B cell (primary cell): Measurements from ENCODE around the gene PRR7. TPM values are rescaled to one million over a fixed set of nuclear protein-coding genes. Genes with fewer than 3 reads are reported as not detected.

Experiments used
- ATAC-seq: fragments of 200-7000 bp; cut with Tn5 transposase; one replicate; pipeline ENCODE4 v1.10.0; 2021; ENCODE audit warnings: low read depth, mild to moderate bottlenecking, moderate number of reproducible peaks, moderate library complexity
- CTCF ChIA-PET: fragments of 350-600 bp; sonication (Branson Sonifier 250); formaldehyde crosslinking; loops from one replicate; lab custom pipeline; 2021; ENCODE audit warnings: antibody characterized with exemption, inconsistent platforms; lab: Charles Lee
- POLR2A ChIA-PET: fragments of 350-600 bp; sonication (Branson Sonifier 250); formaldehyde crosslinking; loops from one replicate; lab custom pipeline; 2021; ENCODE audit warnings: antibody characterized with exemption; lab: Charles Lee
- DNase-seq: peaks from one replicate; pipeline ENCODE4 v3.0.0; 2013
- H2AFZ ChIP-seq: 2 replicates; pipeline ENCODE4 v1.6.1; 2012; ENCODE audit warnings: mild to moderate bottlenecking, low read depth, low read length; ENCODE audit not compliant: insufficient read depth, poor library complexity, severe bottlenecking
- H3K27ac ChIP-seq, 2 donors: 1 replicate in 1 of 2; 2 replicates in 1 of 2; pipeline ENCODE4 v1.5.1; 2012 to 2013; ENCODE audit warnings: low read length in 2 of 2, mild to moderate bottlenecking in 2 of 2, moderate library complexity in 1 of 2
- H3K27me3 ChIP-seq, 4 experiments: fragments of 200-600 bp in 1 of 4; sonication (generic) in 1 of 4; replicated peaks in 1 of 4; 1 replicate in 2 of 4; 2 replicates in 2 of 4; pipeline versions ENCODE4 v1.6.1 to v1.7.0; 2013 to 2016; ENCODE audit warnings: low read length in 3 of 4, mild to moderate bottlenecking in 2 of 4, mixed read lengths in 1 of 4, moderate library complexity in 1 of 4; ENCODE audit not compliant: insufficient read depth in 4 of 4, control insufficient read depth in 3 of 4; ENCODE audit errors: control extremely low read depth in 1 of 4
- H3K36me3 ChIP-seq, 2 experiments: replicated peaks in 1 of 2; 1 replicate in 1 of 2; 2 replicates in 1 of 2; pipeline versions ENCODE4 v1.6.1 to v1.7.1; 2013; ENCODE audit warnings: low read length in 1 of 2; ENCODE audit not compliant: insufficient read depth in 2 of 2, control insufficient read depth in 1 of 2; ENCODE audit errors: control extremely low read depth in 1 of 2, extremely low read depth in 1 of 2
- H3K4me1 ChIP-seq, 2 donors: fragments of 200-600 bp in 1 of 2; sonication (generic) in 1 of 2; 1 replicate in 1 of 2; 2 replicates in 1 of 2; pipeline versions ENCODE4 v1.5.1 to v1.6.1; 2013 to 2017; ENCODE audit warnings: low read length in 2 of 2; ENCODE audit not compliant: control insufficient read depth in 2 of 2, insufficient read depth in 2 of 2
- H3K4me2 ChIP-seq: replicated peaks from 2 replicates; pipeline ENCODE3; 2012; ENCODE audit warnings: mild to moderate bottlenecking, low read depth, low read length; ENCODE audit not compliant: poor library complexity, severe bottlenecking
- H3K4me3 ChIP-seq, 5 experiments: fragments of 200-600 bp in 1 of 5; sonication (generic) in 1 of 5; 1 replicate in 3 of 5; 2 replicates in 2 of 5; pipeline versions ENCODE4 v1.5.1 to v1.7.0; 2011 to 2016; ENCODE audit warnings: low read length in 4 of 5, mild to moderate bottlenecking in 4 of 5, low read depth in 2 of 5, control low read depth in 1 of 5, moderate library complexity in 1 of 5; ENCODE audit not compliant: insufficient read depth in 1 of 5; ENCODE audit errors: control extremely low read depth in 1 of 5, extremely low read depth in 1 of 5
- H3K79me2 ChIP-seq: fragments of 200-600 bp; sonication (generic); one replicate; pipeline ENCODE4 v1.6.0; 2016; ENCODE audit warnings: low read length; ENCODE audit not compliant: control insufficient read depth, insufficient read depth
- H3K9ac ChIP-seq: fragments of 200-600 bp; sonication (generic); 2 replicates; pipeline ENCODE4 v1.6.1; 2017; ENCODE audit warnings: mild to moderate bottlenecking, low read length, moderate library complexity
- H3K9me3 ChIP-seq, 3 donors: one replicate each; pipeline versions ENCODE4 v1.6.1 to v1.7.1; 2013; ENCODE audit warnings: low read length in 2 of 3; ENCODE audit not compliant: control insufficient read depth in 2 of 3, insufficient read depth in 1 of 3; ENCODE audit errors: control extremely low read depth in 1 of 3
- H4K20me1 ChIP-seq: 2 replicates; pipeline ENCODE4 v1.6.0; 2012; ENCODE audit warnings: mild to moderate bottlenecking, low read length; ENCODE audit not compliant: insufficient read depth, control insufficient read depth, poor library complexity, severe bottlenecking
- H3K27ac Mint-ChIP-seq: one replicate; pipeline ENCODE4 v1.8.0; 2021; ENCODE audit warnings: mixed read lengths
- H3K27me3 Mint-ChIP-seq: one replicate; pipeline ENCODE4 v1.8.0; 2021; ENCODE audit warnings: mixed read lengths
- H3K4me1 Mint-ChIP-seq: one replicate; pipeline ENCODE4 v1.8.0; 2021; ENCODE audit warnings: mixed read lengths
- H3K4me3 Mint-ChIP-seq: one replicate; pipeline ENCODE4 v1.8.0; 2021; ENCODE audit warnings: mixed read lengths
- H3K9me3 Mint-ChIP-seq: one replicate; pipeline ENCODE4 v1.8.0; 2022; ENCODE audit warnings: mixed read lengths; ENCODE audit not compliant: insufficient read depth
- CTCF ChIP-seq: fragments of 200-600 bp; IDR thresholded peaks from one replicate; pipeline ENCODE4 v1.8.0; 2022; ENCODE audit warnings: antibody characterized with exemption, mild to moderate bottlenecking
- EZH2 ChIP-seq: IDR thresholded peaks from 2 replicates; pipeline ENCODE4 v1.6.1; 2012; ENCODE audit warnings: borderline replicate concordance, low read depth, mild to moderate bottlenecking, moderate library complexity, low read length; ENCODE audit not compliant: insufficient read depth, poor library complexity, severe bottlenecking
- WGBS: methylation state at CpG from one replicate; pipeline ENCODE4 v1.1.5; 2013; ENCODE audit warnings: missing lambda C conversion rate; ENCODE audit not compliant: insufficient coverage; 5-methylcytosine and 5-hydroxymethylcytosine counted together
- intact Hi-C: fragments of 100-400 bp; cut with micrococcal nuclease; formaldehyde crosslinking; loops from one replicate; pipeline ENCODE4 v1.10.0; 2022
- polyA plus RNA-seq: library from polyadenylated mRNA; depleted of rRNA; stranded (reverse); fragments of >200 nt; gene quantifications from 2 replicates; pipeline ENCODE4 v1.2.3, GENCODE V29; 2012
- total RNA-seq, 2 donors: library from RNA; stranded (reverse); fragments of 120-200 nt in 1 of 2; gene quantifications; 1 replicate in 1 of 2; 2 replicates in 1 of 2; pipeline versions ENCODE4 v1.2.3 to v1.2.4, GENCODE V29; 2013 to 2022

The PRR7 gene
- total and polyA plus RNA-seq, 2 donors (not counting 1 experiment from before 2014, with no cell fraction given), result 4.8 to 84.4 TPM

GRCh38 chr5:177454397-177455035, 7.9 kb downstream of the PRR7 start:
- WGBS, result under 1% methylated on average over 84 of the region's 84 CpGs
- CTCF ChIA-PET, result interaction anchor here (0.6 to 21.3 kb wide), 23 partner anchors 9 to 152 kb away, joined by 3 to 628 read pairs (median 6); partner anchors contain the start of genes DOK3, F12, GRK6 and LMAN2
- peak overlapping the region; percentile 13 to 91 (median 74) for H3K4me3 ChIP-seq

More at GRCh38 chr5:177454397-177455035, 7.9 kb downstream of the PRR7 start:
- peaks cover 0 to 7% (median 0%) of the 10 kb centered on the region in 4 experiments for H3K27me3 ChIP-seq
- TF ChIP-seq CTCF (peak; percentile 81), EZH2 (no peak)
- POLR2A ChIA-PET, result interaction anchor here (0.5 to 6.7 kb wide), 11 partner anchors 7 to 114 kb away, joined by 3 to 87 read pairs (median 6); partner anchors contain the start of genes DOK3, GRK6, LMAN2 and PFN3
- DNase-seq, result peak; percentile 98
- peak overlapping the region; percentile 8 for H2AFZ ChIP-seq
- H3K9ac ChIP-seq, result peak overlapping the region; percentile 87
- peaks cover 0 to 4% (median 0%) of the 10 kb centered on the region in 3 donors for H3K9me3 ChIP-seq
- Mint-ChIP-seq H3K4me1 (peaks cover 27% of the 10 kb centered on the region), H3K9me3 (no peaks in the 10 kb centered on the region), H3K27ac (peak overlapping the region; percentile 97), H3K4me3 (peak overlapping the region; percentile 96), H3K27me3 (no peaks in the 10 kb centered on the region)
- H3K36me3 ChIP-seq, result no peaks in the 10 kb centered on the region
- ATAC-seq, result peak; percentile 53
- peaks cover 30% of the 10 kb centered on the region for H4K20me1 ChIP-seq
- peaks cover 17 to 32% of the 10 kb centered on the region in 2 donors for H3K4me1 ChIP-seq
- intact Hi-C loops, result loop anchor here (1.0 to 2.0 kb wide), 8 partner anchors 8 to 136 kb away; partner anchors contain the start of genes GRK6, PDLIM7 and PRR7
- peak overlapping the region; percentile 99 for H3K4me2 ChIP-seq
- H3K79me2 ChIP-seq, result peaks cover 21% of the 10 kb centered on the region
- peak overlapping the region; percentile 88 to 97 for H3K27ac ChIP-seq
